Cardiac muscle cell (in vitro differentiated cells and primary cell): ENCODE results near the gene ZNF699. TPM values are rescaled to one million over a fixed set of nuclear protein-coding genes. Genes with fewer than 3 reads are reported as not detected.
"Not testable (repeated sequence)": the region's sequence is repeated elsewhere in the genome, so short reads cannot be mapped to it uniquely, and the experiment has no call there.

Experiments used
- DNase-seq, 2 donors: peaks; one replicate each; pipeline versions ENCODE4 v3.0.0 to v3.0.0-alpha.2; 2010 to 2017; ENCODE audit warnings: low read depth in 1 of 2, low spot score in 1 of 2
- H3K27ac ChIP-seq: fragments of 200-600 bp; sonication (generic); 2 replicates; pipeline ENCODE4 v1.5.1; 2016
- H3K27me3 ChIP-seq: fragments of 200-600 bp; sonication (generic); 2 replicates; pipeline ENCODE4 v1.6.0; 2016; ENCODE audit warnings: control low read depth
- H3K36me3 ChIP-seq: fragments of 200-600 bp; sonication (generic); 2 replicates; pipeline ENCODE4 v1.5.1; 2016; ENCODE audit warnings: control low read depth
- H3K4me1 ChIP-seq: fragments of 200-600 bp; sonication (generic); 2 replicates; pipeline ENCODE4 v1.8.1; 2017; ENCODE audit warnings: low read depth, mild to moderate bottlenecking, mixed run types
- H3K4me3 ChIP-seq: fragments of 200-600 bp; sonication (generic); 2 replicates; pipeline ENCODE4 v1.5.1; 2016; ENCODE audit warnings: mild to moderate bottlenecking
- H3K9me3 ChIP-seq: fragments of 200-600 bp; sonication (generic); 2 replicates; pipeline ENCODE4 v1.5.1; 2017; ENCODE audit warnings: low read depth, mild to moderate bottlenecking, control low read depth
- CTCF ChIP-seq: IDR thresholded peaks from 2 replicates; pipeline ENCODE4 v1.5.1; 2012; ENCODE audit warnings: low read depth, mild to moderate bottlenecking, low read length
- polyA plus RNA-seq: library from polyadenylated mRNA; unstranded; fragments of >200 nt; fragmentation: Nextera tagmentation; extraction: Ambion mirVana; gene quantifications from 2 replicates; pipeline ENCODE4 v1.2.1, GENCODE V29; 2016
- total RNA-seq: library from RNA; depleted of rRNA; stranded (reverse); fragments of >200 nt; gene quantifications from 2 replicates; pipeline ENCODE4 v1.2.3, GENCODE V29; 2016

The ZNF699 gene
- total and polyA plus RNA-seq, 2 experiments from 2014 or later: 3.2 to 17.1 TPM

GRCh38 chr19:9323919-9324583, 14.4 kb upstream of the ZNF699 start, which contains the start of gene ZNF559:
Gene ZNF559, plus strand, starts transcription at chr19:9324179. Its CDS starts 14,371 bp downstream, at chr19:9338550.
- no peaks in the 10 kb centered on the region for H3K27me3 ChIP-seq
- H3K27ac ChIP-seq: peak within 1 kb of the TSS; percentile 89
- peak; percentile 88 to 98 for DNase-seq
- peak within 1 kb of the TSS; percentile 58 for H3K4me3 ChIP-seq
- H3K4me1 ChIP-seq: no peaks in the 10 kb centered on the region
- no peaks in the 10 kb centered on the region for H3K9me3 ChIP-seq
- peak; percentile 40 for TF ChIP-seq CTCF
- no peaks in the 10 kb centered on the region for H3K36me3 ChIP-seq

GRCh38 chr19:9323557-9323918, 13.9 kb upstream of the ZNF699 start:
- H3K27me3 ChIP-seq: no peaks in the 10 kb centered on the region
- H3K36me3 ChIP-seq: no peaks in the 10 kb centered on the region
- H3K4me1 ChIP-seq: no peaks in the 10 kb centered on the region
- no peak for TF ChIP-seq CTCF
- no peaks in the 10 kb centered on the region for H3K9me3 ChIP-seq
- H3K4me3 ChIP-seq: peak overlapping the region; percentile 58
- H3K27ac ChIP-seq: peak overlapping the region; percentile 89
- DNase-seq: peak; percentile 48 to 91

- not testable (repeated sequence) for DNase-seq, H3K9me3 ChIP-seq, H3K27me3 ChIP-seq, H3K36me3 ChIP-seq, H3K4me1 ChIP-seq, H3K27ac ChIP-seq, H3K4me3 ChIP-seq
Observed at GRCh38 chr19:9322201-9322600, 12.6 kb upstream of the ZNF699 start.

- not testable (repeated sequence) for H3K4me3 ChIP-seq, H3K9me3 ChIP-seq, H3K27me3 ChIP-seq, DNase-seq, H3K36me3 ChIP-seq, H3K27ac ChIP-seq, H3K4me1 ChIP-seq
Observed at GRCh38 chr19:9321756-9322155, 12.1 kb upstream of the ZNF699 start.

DNA sequence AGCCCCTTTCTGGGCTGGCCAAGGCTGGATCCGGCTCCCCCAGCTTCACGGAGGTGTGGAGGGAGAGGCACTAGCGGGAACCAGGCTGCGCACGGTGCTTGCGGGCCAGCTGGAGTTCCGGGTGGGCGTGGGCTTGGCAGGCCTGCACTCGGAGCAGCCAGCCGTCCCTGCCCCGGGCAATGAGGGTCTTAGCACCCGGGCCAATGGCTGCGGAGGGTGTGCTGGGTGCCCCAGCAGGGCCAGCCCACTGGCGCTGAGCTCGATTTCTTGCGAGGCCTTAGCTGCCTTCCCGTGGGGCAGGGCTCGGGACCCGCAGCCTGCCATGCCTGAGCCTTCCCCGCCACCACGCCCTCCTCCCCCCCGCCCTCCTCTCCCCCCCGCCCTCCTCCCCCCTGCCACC, 11.7 kb upstream of the ZNF699 start:
- Histone ChIP-seq H3K9me3 (no peaks in the 10 kb centered on the region), H3K36me3 (no peaks in the 10 kb centered on the region), H3K4me3 (no peak overlapping the region), H3K4me1 (no peaks in the 10 kb centered on the region), H3K27me3 (no peaks in the 10 kb centered on the region), H3K27ac (no peak overlapping the region)
- TF ChIP-seq CTCF: no peak
- DNase-seq: no peak

- Histone ChIP-seq H3K9me3 (no peaks in the 10 kb centered on the region), H3K27ac (no peak overlapping the region), H3K4me3 (no peak overlapping the region), H3K36me3 (no peaks in the 10 kb centered on the region), H3K4me1 (peaks cover under 1% of the 10 kb centered on the region), H3K27me3 (no peaks in the 10 kb centered on the region)
- TF ChIP-seq CTCF: no peak
- no peak for DNase-seq
Observed at GRCh38 chr19:9313756-9314155, 4.1 kb upstream of the ZNF699 start.
